ENCODE results near the gene MMP24OS. TPM values are rescaled to one million over a fixed set of nuclear protein-coding genes. Genes with fewer than 3 reads are reported as not detected.

The MMP24OS gene
- polyA plus RNA-seq, 5 donors = 28.2 to 50.9 (median 37.7) TPM

Other genes with a start within 250 kb of the MMP24OS start
- 10 to 100 TPM; 60.6 to 69.3 (median 64.9) TPM for gene TRPC4AP, start 185.3 kb downstream of the MMP24OS start, polyA plus RNA-seq (ENCODE audit: insufficient read depth in 1 of 5, insufficient read length in 5 of 5, low replicate concordance in 1 of 5)
- gene EDEM2, start 130.8 kb downstream of the MMP24OS start, polyA plus RNA-seq (ENCODE audit: insufficient read depth in 1 of 5, insufficient read length in 5 of 5, low replicate concordance in 1 of 5) = 10 to 100 TPM; 16.6 to 23.3 (median 19.0) TPM
- 10 to 100 TPM; 35.1 to 61.7 (median 39.9) TPM for gene PROCR, start 106.0 kb downstream of the MMP24OS start, polyA plus RNA-seq (ENCODE audit: insufficient read depth in 1 of 5, insufficient read length in 5 of 5, low replicate concordance in 1 of 5)
- 1 to 10 TPM; 1.0 to 2.3 (median 1.6) TPM for gene MMP24, start 51.4 kb downstream of the MMP24OS start, polyA plus RNA-seq (ENCODE audit: insufficient read depth in 1 of 5, insufficient read length in 5 of 5, low replicate concordance in 1 of 5)
- gene EIF6, start 6.7 kb upstream of the MMP24OS start, polyA plus RNA-seq (ENCODE audit: insufficient read depth in 1 of 5, insufficient read length in 5 of 5, low replicate concordance in 1 of 5) = 100 to 1,000 TPM in 2 of 5 donors, 10 to 100 TPM in 3; 90.8 to 128 (median 98.9) TPM
- under 1 TPM in 1 of 5 donors, not detected in 4; 0.05 TPM for gene FAM83C, start 14.3 kb upstream of the MMP24OS start, polyA plus RNA-seq (ENCODE audit: insufficient read depth in 1 of 5, insufficient read length in 5 of 5, low replicate concordance in 1 of 5)
- gene UQCC1, start 133.9 kb upstream of the MMP24OS start, polyA plus RNA-seq (ENCODE audit: insufficient read depth in 1 of 5, insufficient read length in 5 of 5, low replicate concordance in 1 of 5) = 10 to 100 TPM; 52.7 to 61.4 (median 55.0) TPM
- under 1 TPM; 0.50 to 0.94 (median 0.72) TPM for gene GDF5, start 160.1 kb upstream of the MMP24OS start, polyA plus RNA-seq (ENCODE audit: insufficient read depth in 1 of 5, insufficient read length in 5 of 5, low replicate concordance in 1 of 5)
- 10 to 100 TPM; 49.0 to 68.7 (median 63.3) TPM for gene CEP250, start 177.5 kb upstream of the MMP24OS start, polyA plus RNA-seq (ENCODE audit: insufficient read depth in 1 of 5, insufficient read length in 5 of 5, low replicate concordance in 1 of 5)

All from right lung (tissue), 5 donors.